GM13976 (cell line): ENCODE data around the gene GTF2F2.

Source experiments
- DNase-seq: peaks from one replicate; pipeline ENCODE4 v3.0.0; 2012; ENCODE audit warnings: low spot score
- in situ Hi-C: fragments of 300-500 bp; cut with MboI; formaldehyde crosslinking; loops from one replicate; pipeline ENCODE4 v1.12.0; 2022; ENCODE audit warnings: low sequenced_read_pairs, mixed read lengths, inconsistent platforms; ENCODE audit not compliant: unreplicated experiment
- TF ChIP-seq, protein P1 (sequence below): IDR thresholded peaks from 2 replicates; pipeline ENCODE4 v1.5.1; 2012; ENCODE audit warnings: borderline replicate concordance, mild to moderate bottlenecking; ENCODE audit not compliant: insufficient read depth; ENCODE audit errors: extremely low read depth, missing control alignments, control extremely low read depth

The GTF2F2 gene

DNA sequence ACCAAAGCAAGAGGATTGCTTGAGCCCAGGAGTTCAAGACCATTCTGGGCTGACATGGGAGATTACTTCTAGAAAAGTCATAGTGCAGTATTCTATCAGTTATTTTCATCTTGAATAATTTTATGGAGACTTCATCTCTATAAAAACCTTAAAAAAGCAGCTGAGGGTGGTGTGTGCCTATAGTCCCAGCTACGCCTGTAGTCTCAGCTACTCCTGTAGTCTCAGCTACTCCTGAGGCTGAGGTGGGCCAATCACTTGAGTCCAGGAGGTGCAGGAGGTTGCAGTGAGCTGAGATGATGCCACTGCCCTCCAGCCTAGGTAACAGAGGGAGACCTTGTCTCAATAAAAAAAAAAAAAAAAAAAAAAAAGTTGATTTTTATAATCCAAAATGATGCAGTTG is 102.6 kb downstream of the GTF2F2 start:
- in situ Hi-C loops = no loop called here
- TF ChIP-seq, protein P1, sequence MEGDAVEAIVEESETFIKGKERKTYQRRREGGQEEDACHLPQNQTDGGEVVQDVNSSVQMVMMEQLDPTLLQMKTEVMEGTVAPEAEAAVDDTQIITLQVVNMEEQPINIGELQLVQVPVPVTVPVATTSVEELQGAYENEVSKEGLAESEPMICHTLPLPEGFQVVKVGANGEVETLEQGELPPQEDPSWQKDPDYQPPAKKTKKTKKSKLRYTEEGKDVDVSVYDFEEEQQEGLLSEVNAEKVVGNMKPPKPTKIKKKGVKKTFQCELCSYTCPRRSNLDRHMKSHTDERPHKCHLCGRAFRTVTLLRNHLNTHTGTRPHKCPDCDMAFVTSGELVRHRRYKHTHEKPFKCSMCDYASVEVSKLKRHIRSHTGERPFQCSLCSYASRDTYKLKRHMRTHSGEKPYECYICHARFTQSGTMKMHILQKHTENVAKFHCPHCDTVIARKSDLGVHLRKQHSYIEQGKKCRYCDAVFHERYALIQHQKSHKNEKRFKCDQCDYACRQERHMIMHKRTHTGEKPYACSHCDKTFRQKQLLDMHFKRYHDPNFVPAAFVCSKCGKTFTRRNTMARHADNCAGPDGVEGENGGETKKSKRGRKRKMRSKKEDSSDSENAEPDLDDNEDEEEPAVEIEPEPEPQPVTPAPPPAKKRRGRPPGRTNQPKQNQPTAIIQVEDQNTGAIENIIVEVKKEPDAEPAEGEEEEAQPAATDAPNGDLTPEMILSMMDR = no peak

DNA sequence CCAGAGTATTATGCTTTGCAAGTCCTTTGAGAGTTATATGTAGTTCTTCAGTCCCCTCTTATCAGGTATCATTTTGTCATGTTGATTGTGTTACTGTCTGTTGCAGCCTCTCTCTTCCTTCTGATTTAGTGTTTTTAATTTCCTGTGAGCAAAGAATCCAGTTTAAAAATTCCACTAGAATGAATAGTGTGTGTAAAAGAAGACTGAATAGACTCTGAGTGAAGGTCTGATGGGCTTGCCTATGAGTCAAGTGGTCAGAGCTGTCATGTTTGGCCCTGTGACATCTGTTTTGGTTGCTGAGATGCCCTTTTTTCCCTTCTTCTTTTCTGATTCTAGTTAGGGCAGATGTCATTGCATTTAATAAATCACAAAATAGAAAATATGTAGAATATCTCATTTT is 103.9 kb downstream of the GTF2F2 start:
- TF ChIP-seq, protein P1 = no peak
- in situ Hi-C loops = no loop called here
- DNase-seq = no peak

More for the DNA sequence above, 102.6 kb downstream of the GTF2F2 start:
- no peak for DNase-seq

DNA sequence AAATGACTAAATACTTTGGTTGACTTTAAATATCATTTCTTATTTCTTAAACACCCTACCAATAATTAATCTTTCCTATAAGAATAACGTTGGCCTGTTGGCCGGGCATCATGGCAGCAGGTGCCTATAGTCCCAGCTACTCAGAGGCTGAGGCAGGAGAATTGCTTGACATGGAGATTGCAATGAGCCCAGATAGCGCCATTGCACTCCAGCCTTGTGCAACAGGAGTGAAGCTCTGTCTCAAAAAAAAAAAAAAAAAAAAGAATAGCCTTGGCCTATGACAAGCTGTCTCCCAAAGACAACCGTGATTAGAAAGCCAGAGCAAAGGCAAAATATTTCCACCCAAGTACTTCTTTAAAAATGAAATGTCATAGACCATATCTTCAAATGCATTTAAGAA is 105.1 kb downstream of the GTF2F2 start:
- in situ Hi-C loops = no loop called here
- TF ChIP-seq, protein P1 = no peak
- DNase-seq = no peak

DNA sequence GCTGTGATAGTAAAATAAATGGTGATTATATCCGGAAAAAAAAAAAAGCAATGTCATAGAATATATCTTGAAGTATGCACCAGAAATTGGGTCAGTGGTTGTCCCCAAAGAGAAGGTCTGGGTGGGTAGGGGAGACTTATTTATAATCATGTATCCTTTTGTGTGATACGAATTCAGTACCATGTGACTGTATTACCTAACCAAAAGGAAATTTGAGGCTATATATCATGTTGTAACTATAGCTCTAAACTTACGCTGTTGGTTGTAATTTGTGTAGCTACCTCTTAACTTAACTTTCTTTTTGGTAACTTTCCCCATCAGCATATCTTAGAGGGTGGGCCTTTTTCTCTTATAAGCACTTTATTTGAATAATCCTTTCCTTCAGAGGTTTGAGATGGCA is 105.7 kb downstream of the GTF2F2 start:
- DNase-seq = no peak
- TF ChIP-seq, protein P1 = no peak
- in situ Hi-C loops = no loop called here

DNA sequence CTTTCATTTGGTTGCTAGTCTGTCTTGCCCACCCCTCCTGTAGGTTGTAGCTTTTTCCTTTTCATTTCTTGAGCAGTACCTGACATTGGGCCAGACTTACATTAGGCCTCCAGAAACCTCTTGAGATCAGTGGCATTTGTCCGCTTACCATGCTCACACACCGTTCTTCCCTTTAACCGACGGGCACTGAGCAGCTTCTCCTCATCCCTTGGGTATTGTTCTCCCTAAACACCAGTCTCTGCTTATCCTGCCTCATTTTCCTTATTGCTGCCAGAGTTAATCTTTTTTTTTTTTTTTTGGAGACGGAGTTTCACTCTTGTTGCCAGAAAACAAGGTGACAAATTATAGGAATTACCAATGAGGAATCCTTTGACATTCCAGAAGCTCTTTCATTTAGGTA is 107.7 kb downstream of the GTF2F2 start:
- in situ Hi-C loops = no loop called here
- TF ChIP-seq, protein P1 = no peak
- no peak for DNase-seq

DNA sequence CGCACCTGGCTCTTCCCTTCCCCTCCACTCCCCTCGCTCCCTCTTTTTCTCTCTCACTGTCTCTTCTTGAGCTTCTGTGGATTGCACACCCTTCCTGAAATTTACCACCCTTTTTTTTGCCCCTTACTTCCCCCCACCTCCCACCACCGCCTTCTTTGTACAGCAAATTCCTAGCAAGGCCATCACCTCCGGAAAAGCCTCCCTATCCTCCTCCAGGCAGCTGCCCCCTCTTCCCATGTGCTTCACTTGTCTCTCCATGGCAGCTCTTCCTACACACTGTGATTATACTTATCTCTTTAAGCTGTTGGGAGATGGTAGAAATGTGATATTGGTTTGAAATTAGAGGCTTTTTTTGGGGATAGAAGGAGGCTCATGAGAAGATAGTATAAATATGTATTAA is 108.9 kb downstream of the GTF2F2 start:
- DNase-seq = no peak
- TF ChIP-seq, protein P1 = no peak
- in situ Hi-C loops = no loop called here

DNA sequence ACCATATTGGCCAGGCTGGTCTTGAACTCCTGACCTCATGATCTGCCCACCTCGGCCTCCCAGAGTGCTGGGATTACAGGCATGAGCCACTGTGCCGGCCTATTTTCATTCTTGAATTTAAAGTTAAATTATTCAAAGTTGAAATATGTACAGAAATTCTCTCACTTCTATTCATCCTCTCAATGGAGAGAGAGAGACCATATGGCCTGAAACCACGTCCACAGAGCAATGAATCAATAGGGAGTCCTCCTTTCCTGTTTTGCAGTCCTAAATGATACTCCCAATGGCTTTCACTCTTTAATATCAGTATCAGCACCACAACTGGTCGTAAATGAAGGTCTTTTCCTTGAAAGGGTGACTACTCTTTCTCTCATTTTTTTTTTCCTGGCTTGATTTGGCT is 111.0 kb downstream of the GTF2F2 start:
- DNase-seq = no peak
- in situ Hi-C loops = no loop called here
- TF ChIP-seq, protein P1 = no peak
